Neural crest cell (in vitro differentiated cells): Measurements from ENCODE around the gene UBE2L3. TPM values are rescaled to one million over a fixed set of nuclear protein-coding genes. Genes with fewer than 3 reads are reported as not detected.
"Not testable (repeated sequence)": the region's sequence is repeated elsewhere in the genome, so short reads cannot be mapped to it uniquely, and the experiment has no call there.

Experiments
- DNase-seq: peaks from one replicate; pipeline ENCODE4 v3.0.0; 2021; ENCODE audit warnings: low read depth, mixed read lengths, low spot score
- H3K27ac Mint-ChIP-seq: one replicate; pipeline ENCODE4 v1.8.0; 2021; ENCODE audit warnings: mild to moderate bottlenecking, mixed read lengths; ENCODE audit not compliant: unreplicated experiment
- H3K27me3 Mint-ChIP-seq: 2 replicates; pipeline ENCODE4 v1.8.0; 2021; ENCODE audit warnings: low read depth, mild to moderate bottlenecking, mixed read lengths
- H3K36me3 Mint-ChIP-seq: 2 replicates; pipeline ENCODE4 v1.8.0; 2021; ENCODE audit warnings: low read depth, mild to moderate bottlenecking, mixed read lengths
- H3K4me1 Mint-ChIP-seq: 2 replicates; pipeline ENCODE4 v1.8.0; 2021; ENCODE audit warnings: mixed read lengths
- H3K4me3 Mint-ChIP-seq: one replicate; pipeline ENCODE4 v1.8.0; 2021; ENCODE audit warnings: mild to moderate bottlenecking, mixed read lengths
- H3K9me3 Mint-ChIP-seq: 2 replicates; pipeline ENCODE4 v1.8.0; 2021; ENCODE audit warnings: mixed read lengths
- CTCF ChIP-seq: fragments of 200-600 bp; sonication (generic); conservative IDR thresholded peaks from 2 replicates; pipeline ENCODE4 v1.5.0; 2021; ENCODE audit warnings: antibody characterized with exemption, mild to moderate bottlenecking
- long read RNA-seq: library from polyadenylated mRNA; unstranded; transcript quantifications from one replicate; pipeline ENCODE4 v2.0.0, GENCODE V29; 2020
- total RNA-seq: library from RNA; stranded (reverse); gene quantifications from 2 replicates; pipeline ENCODE4 v1.2.1, GENCODE V29; 2021

Gene UBE2L3
- 76.9 and 83.5 TPM in 2 replicates for total RNA-seq
- long read RNA-seq, transcript UBE2L3-204 (3 exons, 2,932 nt): minor isoform, 12 of 253 reads
- long read RNA-seq, transcript UBE2L3-201 (4 exons, 3,028 nt): major isoform, 229 of 253 reads
- long read RNA-seq, partial matches to known transcripts: 3 of 253 reads
- long read RNA-seq, other reads (novel, unspliced or antisense): 9 of 253 reads

GRCh38 chr22:21567456-21568346 is at the start of gene UBE2L3:
Gene UBE2L3 (plus strand): TSS chr22:21567714. CDS start chr22:21567745, 31 bp downstream.
- DNase-seq: peak; percentile 78
- H3K27ac Mint-ChIP-seq: peak within 1 kb of the TSS; percentile 98
- TF ChIP-seq CTCF: no peak
- H3K9me3 Mint-ChIP-seq: no peaks in the 10 kb centered on the region
- H3K36me3 Mint-ChIP-seq: no peaks in the 10 kb centered on the region
- H3K4me1 Mint-ChIP-seq: peaks cover 37% of the 10 kb centered on the region
- H3K4me3 Mint-ChIP-seq: peak within 1 kb of the TSS; percentile 95
- no peaks in the 10 kb centered on the region for H3K27me3 Mint-ChIP-seq

- not testable (repeated sequence) for H3K9me3 Mint-ChIP-seq, H3K27ac Mint-ChIP-seq, H3K27me3 Mint-ChIP-seq, H3K4me3 Mint-ChIP-seq, H3K36me3 Mint-ChIP-seq, DNase-seq, H3K4me1 Mint-ChIP-seq
These were observed 40.6 kb upstream of the UBE2L3 start for GRCh38 chr22:21526705-21527500.

- H3K36me3 Mint-ChIP-seq, H3K27ac Mint-ChIP-seq, H3K9me3 Mint-ChIP-seq, H3K4me1 Mint-ChIP-seq, DNase-seq, H3K4me3 Mint-ChIP-seq, H3K27me3 Mint-ChIP-seq: not testable (repeated sequence)
These were observed 36.0 kb upstream of the UBE2L3 start for GRCh38 chr22:21531525-21531924.

- not testable (repeated sequence) for H3K36me3 Mint-ChIP-seq, H3K4me1 Mint-ChIP-seq, H3K27me3 Mint-ChIP-seq, H3K9me3 Mint-ChIP-seq, DNase-seq, H3K4me3 Mint-ChIP-seq, H3K27ac Mint-ChIP-seq
These were observed 34.5 kb upstream of the UBE2L3 start for GRCh38 chr22:21532863-21533648.

GRCh38 chr22:21539862-21540261 is 27.7 kb upstream of the UBE2L3 start:
- H3K9me3 Mint-ChIP-seq, H3K27ac Mint-ChIP-seq, H3K4me3 Mint-ChIP-seq, DNase-seq, H3K4me1 Mint-ChIP-seq, H3K36me3 Mint-ChIP-seq, H3K27me3 Mint-ChIP-seq: not testable (repeated sequence)

GRCh38 chr22:21544432-21545322 is 22.8 kb upstream of the UBE2L3 start:
- H3K36me3 Mint-ChIP-seq, H3K4me1 Mint-ChIP-seq, H3K27ac Mint-ChIP-seq, H3K4me3 Mint-ChIP-seq, H3K9me3 Mint-ChIP-seq, DNase-seq, H3K27me3 Mint-ChIP-seq: not testable (repeated sequence)

- H3K9me3 Mint-ChIP-seq, H3K4me1 Mint-ChIP-seq, H3K27me3 Mint-ChIP-seq: not testable (repeated sequence)
These were observed 18.0 kb upstream of the UBE2L3 start for GRCh38 chr22:21549558-21549957.

GRCh38 chr22:21550008-21550677 is 17.4 kb upstream of the UBE2L3 start:
- not testable (repeated sequence) for H3K36me3 Mint-ChIP-seq, H3K9me3 Mint-ChIP-seq, H3K4me1 Mint-ChIP-seq, H3K4me3 Mint-ChIP-seq, H3K27me3 Mint-ChIP-seq, H3K27ac Mint-ChIP-seq, DNase-seq

More at GRCh38 chr22:21549558-21549957, 18.0 kb upstream of the UBE2L3 start:
- DNase-seq, H3K27ac Mint-ChIP-seq, H3K4me3 Mint-ChIP-seq, H3K36me3 Mint-ChIP-seq: not testable (repeated sequence)

GRCh38 chr22:21550678-21551047 is 16.9 kb upstream of the UBE2L3 start:
- H3K27me3 Mint-ChIP-seq, H3K36me3 Mint-ChIP-seq, H3K4me3 Mint-ChIP-seq, H3K9me3 Mint-ChIP-seq, H3K27ac Mint-ChIP-seq, DNase-seq, H3K4me1 Mint-ChIP-seq: not testable (repeated sequence)

GRCh38 chr22:21551361-21551760 is 16.2 kb upstream of the UBE2L3 start, which contains the start of gene RIMBP3C:
Gene RIMBP3C (minus strand): TSS chr22:21551461. CDS start chr22:21550976, 485 bp downstream.
- H3K36me3 Mint-ChIP-seq, H3K4me1 Mint-ChIP-seq, H3K9me3 Mint-ChIP-seq, DNase-seq, H3K27ac Mint-ChIP-seq, H3K4me3 Mint-ChIP-seq, H3K27me3 Mint-ChIP-seq: not testable (repeated sequence)
